ENCODE data around the gene NUP85. TPM values are rescaled to one million over a fixed set of nuclear protein-coding genes. Genes with fewer than 3 reads are reported as not detected.

Gene NUP85
- total RNA-seq, 2 donors from 2014 or later, result 30.3 to 39.3 TPM

- peaks cover 49% of the 10 kb centered on the region for H3K36me3 ChIP-seq
- no peak for TF ChIP-seq CTCF (IDR thresholded peaks at IDR 0.05)
- peak overlapping the region in 1 of 2 donors; percentile 34 for H3K27ac ChIP-seq
Observed at GRCh38 chr17:75228847-75229246, 23.4 kb downstream of the NUP85 start.

DNA sequence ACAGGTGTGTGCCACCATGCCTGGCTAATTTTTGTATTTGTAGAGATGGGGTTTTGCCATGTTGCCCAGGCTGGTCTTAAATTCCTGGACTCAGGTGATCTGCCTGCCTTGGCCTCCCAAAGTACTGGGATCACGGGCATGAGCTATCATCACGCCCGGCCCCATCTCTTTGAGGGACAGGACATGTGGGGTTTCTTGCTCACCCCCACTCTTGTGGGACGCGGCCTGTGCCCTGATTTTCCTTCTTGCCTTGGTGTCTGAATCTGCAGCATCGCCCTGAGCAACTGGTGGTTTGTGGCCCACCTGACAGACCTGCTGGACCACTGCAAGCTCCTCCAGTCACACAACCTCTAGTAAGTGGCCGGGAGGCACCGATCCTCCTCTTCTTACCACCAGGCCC, 25.6 kb downstream of the NUP85 start:
- Histone ChIP-seq H3K4me3 (no peak overlapping the region), H3K4me1 (ENCODE audit: control insufficient read depth in 1 of 2, low read depth in 2 of 2) (no peaks in the 10 kb centered on the region), H3K9me3 (no peaks in the 10 kb centered on the region), H3K27me3 (replicated peaks; ENCODE audit: insufficient read depth) (no peaks in the 10 kb centered on the region), H3K27ac (no peak overlapping the region), H3K36me3 (peaks cover 56% of the 10 kb centered on the region)
- ATAC-seq (ENCODE audit: insufficient number of reproducible peaks, low FRiP score, low read depth) (no peak), DNase-seq (ENCODE audit: low spot score) (no peak)
- no peak for TF ChIP-seq CTCF (IDR thresholded peaks at IDR 0.05)

More at GRCh38 chr17:75228847-75229246, 23.4 kb downstream of the NUP85 start:
- Histone ChIP-seq H3K9me3 (no peaks in the 10 kb centered on the region), H3K27me3 (replicated peaks; ENCODE audit: insufficient read depth) (no peaks in the 10 kb centered on the region), H3K4me3 (no peak overlapping the region), H3K4me1 (ENCODE audit: control insufficient read depth in 1 of 2, low read depth in 2 of 2) (no peaks in the 10 kb centered on the region)
- no peak for ATAC-seq (ENCODE audit: insufficient number of reproducible peaks, low FRiP score, low read depth)
- DNase-seq (ENCODE audit: low spot score), result no peak

DNA sequence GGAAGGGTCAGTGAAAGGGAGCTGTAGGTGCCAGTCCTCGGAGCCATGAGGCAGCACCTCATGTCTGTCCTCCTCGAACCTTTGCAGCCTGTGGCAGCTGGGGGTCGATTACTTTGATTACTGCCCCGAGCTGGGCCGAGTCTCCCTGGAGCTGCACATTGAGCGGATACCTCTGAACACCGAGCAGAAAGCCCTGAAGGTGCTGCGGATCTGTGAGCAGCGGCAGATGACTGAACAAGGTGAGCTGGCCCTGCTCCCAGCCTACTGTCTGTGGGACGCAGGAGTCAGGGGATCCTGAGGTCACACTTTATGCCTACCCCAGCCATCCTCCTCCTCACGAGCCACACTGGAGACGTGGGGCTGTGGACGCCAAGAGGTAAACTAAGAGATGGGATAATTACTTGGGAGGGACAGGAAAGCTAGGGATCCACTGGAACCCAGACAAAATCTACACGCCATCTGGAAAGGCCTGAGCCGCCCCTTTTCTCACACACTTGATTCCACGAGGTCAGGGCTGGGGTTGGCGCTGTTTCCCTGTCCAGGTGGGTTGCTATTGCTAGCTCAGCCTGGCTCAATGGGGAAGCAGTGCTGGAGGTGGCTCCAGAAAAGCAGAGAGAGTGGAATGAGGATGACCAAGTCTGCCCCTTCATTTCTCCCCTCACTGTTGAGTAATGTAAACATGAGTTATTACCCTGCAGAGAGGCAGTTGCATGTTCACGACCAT, 26.4 kb downstream of the NUP85 start:
- DNase-seq (ENCODE audit: low spot score) (no peak), ATAC-seq (ENCODE audit: insufficient number of reproducible peaks, low FRiP score, low read depth) (no peak)
- no peak for TF ChIP-seq CTCF (IDR thresholded peaks at IDR 0.05)
- Histone ChIP-seq H3K9me3 (no peaks in the 10 kb centered on the region), H3K27ac (no peak overlapping the region), H3K36me3 (peaks cover 54% of the 10 kb centered on the region), H3K4me1 (ENCODE audit: control insufficient read depth in 1 of 2, low read depth in 2 of 2) (no peaks in the 10 kb centered on the region), H3K27me3 (replicated peaks; ENCODE audit: insufficient read depth) (no peaks in the 10 kb centered on the region), H3K4me3 (no peak overlapping the region)

- Histone ChIP-seq H3K9me3 (no peaks in the 10 kb centered on the region), H3K4me1 (ENCODE audit: control insufficient read depth in 1 of 2, low read depth in 2 of 2) (no peaks in the 10 kb centered on the region), H3K36me3 (peaks cover 56% of the 10 kb centered on the region), H3K27me3 (replicated peaks; ENCODE audit: insufficient read depth) (no peaks in the 10 kb centered on the region), H3K27ac (no peak overlapping the region), H3K4me3 (no peak overlapping the region)
- TF ChIP-seq CTCF (IDR thresholded peaks at IDR 0.05), result no peak
- no peak for DNase-seq (ENCODE audit: low spot score)
- ATAC-seq (ENCODE audit: insufficient number of reproducible peaks, low FRiP score, low read depth), result no peak
Observed at GRCh38 chr17:75232786-75233185, 27.3 kb downstream of the NUP85 start.

DNA sequence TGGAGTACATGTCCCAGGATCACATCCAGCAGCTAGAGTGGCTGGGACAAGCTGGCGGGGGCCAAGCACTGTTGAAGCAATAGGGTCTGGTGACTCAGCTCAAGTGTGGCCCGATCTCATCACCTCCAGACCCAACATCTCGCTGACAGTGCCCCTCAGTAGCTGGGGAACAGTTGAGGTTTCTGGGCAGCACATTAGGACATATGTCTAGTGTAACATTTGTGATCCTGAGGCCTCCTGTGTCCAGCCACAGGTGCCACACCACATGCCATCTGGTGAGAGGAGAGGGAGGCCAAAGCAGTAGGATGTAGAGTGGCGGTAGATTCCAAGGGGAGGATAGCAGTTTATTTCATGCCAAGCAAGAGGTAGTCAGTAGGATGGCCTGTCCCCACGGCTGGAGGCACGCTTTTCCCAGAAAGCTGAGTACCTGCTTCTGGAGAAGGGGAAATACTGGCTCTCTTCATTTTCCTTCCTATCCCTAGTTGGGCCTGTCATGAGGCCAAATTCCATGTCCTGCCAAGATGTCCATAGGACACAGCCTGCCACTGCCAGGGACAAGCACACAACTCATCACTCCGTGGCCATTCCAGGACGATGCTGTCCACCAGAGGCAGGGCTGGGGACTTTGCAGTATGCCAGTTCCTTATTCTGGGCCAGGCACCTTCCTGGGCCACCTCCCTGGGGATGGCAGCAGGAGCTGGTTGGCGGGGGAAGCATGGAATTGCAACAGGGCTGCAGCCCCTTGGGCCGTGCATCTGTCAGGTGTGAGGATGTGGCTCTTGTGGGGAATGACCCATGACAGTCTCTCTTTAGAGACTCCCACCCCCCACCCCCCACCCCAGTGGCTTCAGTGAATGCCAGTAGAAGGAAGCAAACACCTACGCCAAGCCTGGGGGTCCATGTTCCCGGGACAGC, 31.9 kb downstream of the NUP85 start:
- no peak for ATAC-seq (ENCODE audit: insufficient number of reproducible peaks, low FRiP score, low read depth)
- DNase-seq (ENCODE audit: low spot score), result no peak

More for the DNA sequence above, 31.9 kb downstream of the NUP85 start:
- no peaks in the 10 kb centered on the region for H3K4me1 ChIP-seq (ENCODE audit: control insufficient read depth in 1 of 2, low read depth in 2 of 2)
- TF ChIP-seq CTCF (IDR thresholded peaks at IDR 0.05), result no peak
- H3K4me3 ChIP-seq, result no peak overlapping the region
- H3K27me3 ChIP-seq (replicated peaks; ENCODE audit: insufficient read depth), result no peaks in the 10 kb centered on the region
- H3K36me3 ChIP-seq, result peaks cover 78% of the 10 kb centered on the region
- no peak overlapping the region for H3K27ac ChIP-seq
- no peaks in the 10 kb centered on the region for H3K9me3 ChIP-seq

All from thoracic aorta (tissue), 2 donors.